ENCODE data around the gene RGS6. TPM values are rescaled to one million over a fixed set of nuclear protein-coding genes. Genes with fewer than 3 reads are reported as not detected.

The RGS6 gene
- total and polyA plus RNA-seq, 5 donors from 2014 or later = 0.13 to 1.5 (median 0.69) TPM

DNA sequence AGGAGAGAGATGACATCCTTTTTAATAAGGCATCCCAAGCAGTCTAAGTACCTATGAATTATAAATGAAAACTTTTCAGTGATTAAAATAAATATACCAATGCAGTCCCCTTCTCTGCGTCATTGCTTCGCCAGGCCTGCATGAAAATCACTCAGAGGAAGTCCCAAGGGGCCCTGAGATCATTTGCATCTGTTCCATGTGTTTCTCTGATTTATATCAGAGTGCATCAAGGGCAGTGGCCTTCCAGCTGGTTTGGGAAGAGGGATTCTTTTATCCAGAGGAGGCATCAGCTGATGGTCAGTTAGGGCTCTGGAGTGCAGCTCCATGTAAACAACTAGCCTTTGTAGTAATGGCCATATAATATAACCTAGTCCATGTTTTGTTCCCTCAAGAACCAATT lies 210.1 kb downstream of the RGS6 start:
- DNase-seq (no peak), ATAC-seq (ENCODE audit: low read depth in 2 of 2) (no peak)
- H3K9me3 ChIP-seq (ENCODE audit: control insufficient read depth in 2 of 2, low read length in 2 of 2) = no peaks in the 10 kb centered on the region
- Mint-ChIP-seq H3K27ac (no peak overlapping the region), H3K4me3 (no peak overlapping the region), H3K36me3 (no peaks in the 10 kb centered on the region), H3K9me3 (peaks cover 0 to 5% (median 1%) of the 10 kb centered on the region in 7 donors), H3K27me3 (peaks cover 38% of the 10 kb centered on the region), H3K4me1 (no peaks in the 10 kb centered on the region)
- no peaks in the 10 kb centered on the region for H3K4me1 ChIP-seq (ENCODE audit: control insufficient read depth, insufficient read depth, low read length, poor library complexity, severe bottlenecking)
- H3K36me3 ChIP-seq (ENCODE audit: control insufficient read depth, insufficient read depth, low read length) = no peaks in the 10 kb centered on the region
- H3K27ac ChIP-seq (ENCODE audit: insufficient read depth, low read length, poor library complexity, severe bottlenecking) = no peak overlapping the region
- no peak overlapping the region for H3K4me3 ChIP-seq (ENCODE audit: low read depth, low read length)
- H3K27me3 ChIP-seq (ENCODE audit: control insufficient read depth, insufficient read depth, low read length) = peaks cover 2% of the 10 kb centered on the region

DNA sequence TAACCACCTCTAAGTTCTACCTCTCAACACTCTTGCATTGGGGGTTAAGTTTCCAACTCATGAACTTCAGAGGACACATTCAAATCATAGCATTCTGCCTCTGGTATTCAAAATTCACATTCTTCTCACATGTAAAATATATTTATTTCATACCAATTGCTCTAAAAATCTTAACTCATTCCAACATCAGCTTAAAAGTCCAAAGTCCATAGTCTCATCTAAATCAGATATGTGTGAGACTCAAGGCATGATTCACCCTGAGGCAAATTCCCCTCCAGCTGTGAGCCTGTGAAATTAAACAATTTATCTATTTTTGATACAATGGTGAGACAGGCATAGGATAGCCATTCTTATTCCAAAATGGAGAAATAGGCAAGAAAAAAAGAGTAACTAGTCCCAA lies 214.0 kb downstream of the RGS6 start:
- Mint-ChIP-seq H3K36me3 (no peaks in the 10 kb centered on the region), H3K9me3 (peaks cover 0 to 3% (median 2%) of the 10 kb centered on the region in 7 donors), H3K4me1 (no peaks in the 10 kb centered on the region), H3K27ac (no peak overlapping the region), H3K27me3 (peaks cover 46% of the 10 kb centered on the region), H3K4me3 (no peak overlapping the region)
- Histone ChIP-seq H3K36me3 (ENCODE audit: control insufficient read depth, insufficient read depth, low read length) (no peaks in the 10 kb centered on the region), H3K9me3 (ENCODE audit: control insufficient read depth in 2 of 2, low read length in 2 of 2) (no peaks in the 10 kb centered on the region), H3K4me3 (ENCODE audit: low read depth, low read length) (no peak overlapping the region), H3K4me1 (ENCODE audit: control insufficient read depth, insufficient read depth, low read length, poor library complexity, severe bottlenecking) (no peaks in the 10 kb centered on the region), H3K27me3 (ENCODE audit: control insufficient read depth, insufficient read depth, low read length) (peaks cover 2% of the 10 kb centered on the region), H3K27ac (ENCODE audit: insufficient read depth, low read length, poor library complexity, severe bottlenecking) (no peak overlapping the region)
- ATAC-seq (ENCODE audit: low read depth in 2 of 2) (no peak), DNase-seq (no peak)

DNA sequence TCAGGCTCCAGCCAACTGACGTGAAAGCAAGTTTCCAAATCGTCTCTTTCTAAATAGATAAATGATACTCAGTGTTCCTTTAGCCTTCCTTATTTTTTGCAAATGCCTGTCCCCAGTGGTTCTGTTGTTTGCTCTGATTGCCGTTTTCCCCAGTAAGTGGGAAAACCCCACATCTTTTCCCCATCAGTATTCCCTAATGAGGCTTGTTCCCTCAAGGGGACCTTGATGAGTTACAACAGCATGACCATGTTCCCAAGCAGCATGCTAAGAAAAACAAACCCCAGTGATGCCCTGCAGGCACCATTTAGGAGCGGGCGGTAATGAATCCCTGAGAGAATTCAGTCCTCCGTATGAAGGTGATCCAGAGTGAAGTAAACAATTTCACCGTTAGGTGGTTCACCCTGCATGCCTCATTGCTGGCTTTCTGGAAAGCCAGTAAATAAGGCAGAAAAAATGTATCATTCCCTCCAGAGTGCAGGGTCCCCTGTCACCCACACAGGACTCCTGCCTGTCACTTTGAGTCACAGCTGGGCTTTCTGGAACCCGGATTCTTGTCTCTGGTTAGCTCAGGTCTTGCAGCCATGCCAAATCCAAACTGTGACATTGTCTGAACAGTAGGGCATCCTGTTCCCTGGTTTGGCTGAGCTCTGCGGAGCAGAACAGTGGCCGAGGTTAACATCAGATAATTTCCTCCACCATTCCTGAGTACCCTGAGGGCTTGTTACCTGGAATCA lies 222.6 kb downstream of the RGS6 start:
- Mint-ChIP-seq H3K4me3 (no peak overlapping the region), H3K27ac (no peak overlapping the region), H3K9me3 (peaks cover 0 to 10% (median 6%) of the 10 kb centered on the region in 7 donors), H3K36me3 (no peaks in the 10 kb centered on the region), H3K27me3 (peaks cover 9% of the 10 kb centered on the region), H3K4me1 (peaks cover 0 to 2% (median 0%) of the 10 kb centered on the region in 4 donors)
- no peak for DNase-seq
- H3K27ac ChIP-seq (ENCODE audit: insufficient read depth, low read length, poor library complexity, severe bottlenecking) = no peak overlapping the region
- H3K4me1 ChIP-seq (ENCODE audit: control insufficient read depth, insufficient read depth, low read length, poor library complexity, severe bottlenecking) = no peaks in the 10 kb centered on the region
- no peaks in the 10 kb centered on the region for H3K9me3 ChIP-seq (ENCODE audit: control insufficient read depth in 2 of 2, low read length in 2 of 2)
- ATAC-seq (ENCODE audit: low read depth in 2 of 2) = no peak
- no peaks in the 10 kb centered on the region for H3K27me3 ChIP-seq (ENCODE audit: control insufficient read depth, insufficient read depth, low read length)
- H3K36me3 ChIP-seq (ENCODE audit: control insufficient read depth, insufficient read depth, low read length) = no peaks in the 10 kb centered on the region
- H3K4me3 ChIP-seq (ENCODE audit: low read depth, low read length) = no peak overlapping the region

DNA sequence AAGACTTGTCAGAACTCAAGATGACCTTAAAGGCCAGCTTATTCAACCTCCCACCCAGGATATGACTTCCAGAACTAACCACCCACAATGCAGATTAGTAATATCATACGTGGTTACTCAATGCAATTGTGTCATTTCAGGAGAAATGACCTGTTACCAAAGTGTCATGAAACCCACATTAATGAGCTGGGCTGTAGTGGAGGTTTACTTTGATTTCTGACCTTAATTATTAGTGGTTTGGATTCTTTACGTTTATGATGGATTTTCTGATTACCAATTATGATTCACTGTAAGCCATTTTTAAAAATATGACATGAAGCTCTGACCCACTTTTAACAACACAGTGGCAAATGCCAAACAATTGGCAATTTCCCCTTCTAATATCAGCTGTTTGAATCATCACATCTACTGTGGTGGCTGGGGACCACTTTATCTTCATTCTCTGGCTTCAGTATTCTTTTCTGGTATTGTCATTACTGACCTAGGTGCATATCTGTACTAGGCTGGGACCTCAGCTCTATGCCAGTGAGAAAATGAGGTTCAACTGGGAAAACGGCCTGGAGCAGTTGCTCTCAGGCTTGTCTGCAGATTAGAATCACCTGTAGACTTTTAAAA lies 223.3 kb downstream of the RGS6 start:
- Mint-ChIP-seq H3K9me3 (peaks cover 0 to 10% (median 6%) of the 10 kb centered on the region in 7 donors), H3K27ac (no peak overlapping the region), H3K27me3 (peaks cover 4% of the 10 kb centered on the region), H3K36me3 (no peaks in the 10 kb centered on the region), H3K4me3 (no peak overlapping the region), H3K4me1 (peaks cover 0 to 2% (median 0%) of the 10 kb centered on the region in 4 donors)
- Histone ChIP-seq H3K27ac (ENCODE audit: insufficient read depth, low read length, poor library complexity, severe bottlenecking) (no peak overlapping the region), H3K9me3 (ENCODE audit: control insufficient read depth in 2 of 2, low read length in 2 of 2) (no peaks in the 10 kb centered on the region), H3K4me3 (ENCODE audit: low read depth, low read length) (no peak overlapping the region), H3K27me3 (ENCODE audit: control insufficient read depth, insufficient read depth, low read length) (no peaks in the 10 kb centered on the region), H3K4me1 (ENCODE audit: control insufficient read depth, insufficient read depth, low read length, poor library complexity, severe bottlenecking) (no peaks in the 10 kb centered on the region), H3K36me3 (ENCODE audit: control insufficient read depth, insufficient read depth, low read length) (no peaks in the 10 kb centered on the region)
- peak in 1 of 3 donors; percentile 1 for DNase-seq
- no peak for ATAC-seq (ENCODE audit: low read depth in 2 of 2)

DNA sequence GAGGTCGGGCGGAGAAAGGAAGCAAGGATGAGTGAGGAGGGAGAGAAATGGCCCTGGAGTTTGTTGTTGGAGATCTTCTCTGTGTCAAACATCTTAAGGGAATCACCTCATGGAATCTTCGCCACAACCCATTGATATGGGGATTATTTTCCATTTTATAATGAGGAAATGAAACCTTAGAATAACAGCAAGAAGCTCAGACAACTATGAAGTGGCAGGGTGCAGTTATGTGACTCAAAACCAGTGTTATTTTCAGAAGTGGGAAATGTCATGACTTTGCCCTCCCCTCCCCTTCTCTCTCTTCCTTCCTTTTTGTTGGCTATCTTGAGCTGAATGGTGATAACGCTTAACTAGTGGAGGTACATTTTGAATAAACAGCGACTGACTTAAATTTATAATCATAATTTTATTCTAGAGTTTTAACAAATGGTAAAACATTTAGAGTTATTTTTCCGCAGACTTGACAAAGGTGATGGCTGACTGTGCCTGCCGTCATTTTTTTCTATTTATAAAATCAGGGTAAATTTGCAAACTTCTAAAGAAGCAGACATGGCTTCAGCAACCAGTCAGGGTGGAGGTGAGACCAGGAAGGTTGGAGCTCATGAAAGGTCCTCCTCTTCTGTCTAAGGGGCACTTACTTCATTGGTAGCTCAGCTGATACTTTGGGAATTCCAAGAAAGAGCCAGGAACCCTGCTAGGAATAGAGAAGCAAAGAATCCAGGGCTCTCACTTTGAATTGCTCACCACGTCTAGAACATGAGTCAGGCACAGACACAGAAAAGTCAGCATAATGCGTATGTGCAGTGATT lies 232.4 kb downstream of the RGS6 start:
- H3K9me3 ChIP-seq (ENCODE audit: control insufficient read depth in 2 of 2, low read length in 2 of 2) = no peaks in the 10 kb centered on the region
- no peak overlapping the region for H3K27ac Mint-ChIP-seq
- ATAC-seq (ENCODE audit: low read depth in 2 of 2) (no peak), DNase-seq (no peak)
- no peaks in the 10 kb centered on the region for H3K4me1 Mint-ChIP-seq
- no peaks in the 10 kb centered on the region for H3K36me3 ChIP-seq (ENCODE audit: control insufficient read depth, insufficient read depth, low read length)
- no peak overlapping the region for H3K4me3 ChIP-seq (ENCODE audit: low read depth, low read length)
- peaks cover 4% of the 10 kb centered on the region for H3K27me3 ChIP-seq (ENCODE audit: control insufficient read depth, insufficient read depth, low read length)
- H3K4me3 Mint-ChIP-seq = no peak overlapping the region
- H3K9me3 Mint-ChIP-seq = peaks cover 0 to 4% (median 0%) of the 10 kb centered on the region in 7 donors
- H3K36me3 Mint-ChIP-seq = no peaks in the 10 kb centered on the region
- peaks cover 22% of the 10 kb centered on the region for H3K27me3 Mint-ChIP-seq
- H3K27ac ChIP-seq (ENCODE audit: insufficient read depth, low read length, poor library complexity, severe bottlenecking) = no peak overlapping the region
- H3K4me1 ChIP-seq (ENCODE audit: control insufficient read depth, insufficient read depth, low read length, poor library complexity, severe bottlenecking) = no peaks in the 10 kb centered on the region

DNA sequence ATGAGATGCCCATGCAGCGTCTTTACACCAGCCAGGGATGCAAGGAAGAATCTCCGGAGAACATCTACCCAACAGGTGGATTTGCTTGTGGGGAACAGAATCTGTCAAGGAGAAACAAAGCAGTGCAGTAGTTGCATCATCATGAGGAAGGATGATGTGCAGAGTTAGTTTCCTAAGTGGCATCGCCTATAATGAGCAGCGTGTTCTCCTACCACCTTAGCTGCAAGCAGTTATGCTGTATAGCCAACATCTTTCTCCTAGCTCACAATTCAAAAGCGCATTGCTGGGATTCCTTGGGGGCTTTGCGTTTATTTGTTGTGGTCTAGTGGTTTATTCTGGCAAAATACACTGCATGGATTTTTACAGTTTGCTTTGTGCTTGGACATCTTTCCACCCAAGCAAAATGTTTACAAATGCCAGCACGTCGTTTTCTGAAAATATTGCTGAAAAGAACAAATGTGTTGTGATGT lies 233.0 kb downstream of the RGS6 start:
- no peak for DNase-seq
- Mint-ChIP-seq H3K4me3 (no peak overlapping the region), H3K27me3 (peaks cover 22% of the 10 kb centered on the region), H3K4me1 (no peaks in the 10 kb centered on the region), H3K27ac (no peak overlapping the region), H3K36me3 (no peaks in the 10 kb centered on the region), H3K9me3 (peaks cover 0 to 4% (median 0%) of the 10 kb centered on the region in 7 donors)
- H3K27ac ChIP-seq (ENCODE audit: insufficient read depth, low read length, poor library complexity, severe bottlenecking) = no peak overlapping the region
- no peaks in the 10 kb centered on the region for H3K36me3 ChIP-seq (ENCODE audit: control insufficient read depth, insufficient read depth, low read length)
- H3K4me1 ChIP-seq (ENCODE audit: control insufficient read depth, insufficient read depth, low read length, poor library complexity, severe bottlenecking) = no peaks in the 10 kb centered on the region
- no peak for ATAC-seq (ENCODE audit: low read depth in 2 of 2)
- H3K4me3 ChIP-seq (ENCODE audit: low read depth, low read length) = no peak overlapping the region
- peaks cover 4% of the 10 kb centered on the region for H3K27me3 ChIP-seq (ENCODE audit: control insufficient read depth, insufficient read depth, low read length)
- no peaks in the 10 kb centered on the region for H3K9me3 ChIP-seq (ENCODE audit: control insufficient read depth in 2 of 2, low read length in 2 of 2)

DNA sequence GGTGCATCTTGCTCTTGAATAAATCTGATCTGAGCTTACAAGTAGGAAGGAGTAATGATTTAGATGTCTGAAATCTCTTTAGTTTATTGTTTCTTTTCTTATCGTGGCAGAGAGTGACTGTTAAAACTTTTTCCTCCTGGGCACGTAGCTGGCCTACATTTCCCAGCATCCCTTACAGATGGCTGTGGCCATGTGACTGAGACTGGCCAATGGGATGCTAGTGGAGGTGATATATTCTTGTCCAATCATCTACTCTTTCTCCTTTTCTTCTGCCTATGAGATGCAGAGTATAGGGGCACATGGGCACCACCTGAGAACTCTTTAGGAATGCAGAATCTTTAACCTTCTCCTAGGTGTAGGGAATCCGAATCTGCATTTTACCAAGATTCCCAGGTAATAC lies 237.3 kb downstream of the RGS6 start:
- no peak overlapping the region for H3K27ac Mint-ChIP-seq
- H3K4me3 Mint-ChIP-seq = no peak overlapping the region
- no peak overlapping the region for H3K4me3 ChIP-seq (ENCODE audit: low read depth, low read length)
- no peaks in the 10 kb centered on the region for H3K36me3 Mint-ChIP-seq
- H3K27ac ChIP-seq (ENCODE audit: insufficient read depth, low read length, poor library complexity, severe bottlenecking) = no peak overlapping the region
- H3K9me3 ChIP-seq (ENCODE audit: control insufficient read depth in 2 of 2, low read length in 2 of 2) = no peaks in the 10 kb centered on the region
- ATAC-seq (ENCODE audit: low read depth in 2 of 2) (no peak), DNase-seq (peak in 1 of 3 donors; percentile 2)
- no peaks in the 10 kb centered on the region for H3K36me3 ChIP-seq (ENCODE audit: control insufficient read depth, insufficient read depth, low read length)
- peaks cover 0 to 4% (median 0%) of the 10 kb centered on the region in 7 donors for H3K9me3 Mint-ChIP-seq
- no peaks in the 10 kb centered on the region for H3K4me1 Mint-ChIP-seq
- no peaks in the 10 kb centered on the region for H3K4me1 ChIP-seq (ENCODE audit: control insufficient read depth, insufficient read depth, low read length, poor library complexity, severe bottlenecking)
- peaks cover 9% of the 10 kb centered on the region for H3K27me3 ChIP-seq (ENCODE audit: control insufficient read depth, insufficient read depth, low read length)
- H3K27me3 Mint-ChIP-seq = peaks cover 4% of the 10 kb centered on the region
